Pulmonary artery endothelial cell (primary cell): ENCODE measurements around the gene DAPK2. TPM values are rescaled to one million over a fixed set of nuclear protein-coding genes. Genes with fewer than 3 reads are reported as not detected.
"Not testable (repeated sequence)": the region's sequence is repeated elsewhere in the genome, so short reads cannot be mapped to it uniquely, and the experiment has no call there.

ENCODE experiments used
- DNase-seq: peaks from one replicate; pipeline ENCODE4 v3.0.0-alpha.2; 2011; ENCODE audit warnings: low read depth, low spot score
- total RNA-seq: library from RNA; depleted of rRNA; stranded (reverse); fragments of >200 nt; gene quantifications from 2 replicates; pipeline ENCODE4 v1.2.3, GENCODE V29; 2014

The DAPK2 gene
- total RNA-seq, 1 donor from 2014 or later = 5.3 TPM

GRCh38 chr15:63974021-63974420 is 72.3 kb downstream of the DAPK2 start:
- no peak for DNase-seq

GRCh38 chr15:63973212-63974009 is 72.9 kb downstream of the DAPK2 start:
- no peak for DNase-seq

GRCh38 chr15:63972801-63973200 is 73.5 kb downstream of the DAPK2 start:
- no peak for DNase-seq

- DNase-seq = no peak
Observed at GRCh38 chr15:63971904-63972303, 74.4 kb downstream of the DAPK2 start.

- no peak for DNase-seq
Observed at GRCh38 chr15:63971427-63971805, 74.9 kb downstream of the DAPK2 start.

- DNase-seq = no peak
Observed at GRCh38 chr15:63970621-63971426, 75.5 kb downstream of the DAPK2 start.

- no peak for DNase-seq
Observed at GRCh38 chr15:63969652-63970421, 76.4 kb downstream of the DAPK2 start.

- DNase-seq = no peak
Observed at GRCh38 chr15:63968700-63969099, 77.6 kb downstream of the DAPK2 start.

- no peak for DNase-seq
Observed at GRCh38 chr15:63968122-63968524, 78.2 kb downstream of the DAPK2 start.

GRCh38 chr15:63967616-63968015 is 78.7 kb downstream of the DAPK2 start:
- DNase-seq = no peak

GRCh38 chr15:63962947-63963721 is 83.2 kb downstream of the DAPK2 start:
- not testable (repeated sequence) for DNase-seq

GRCh38 chr15:63953524-63953923 is 92.8 kb downstream of the DAPK2 start:
- no peak for DNase-seq

- DNase-seq = no peak
Observed at GRCh38 chr15:63950911-63951481, 95.3 kb downstream of the DAPK2 start.

GRCh38 chr15:63948971-63949370 is 97.3 kb downstream of the DAPK2 start:
- no peak for DNase-seq

GRCh38 chr15:63948436-63948835 is 97.8 kb downstream of the DAPK2 start:
- no peak for DNase-seq

- no peak for DNase-seq
Observed at GRCh38 chr15:63947228-63947627, 99.1 kb downstream of the DAPK2 start.

- DNase-seq = no peak
Observed at GRCh38 chr15:63946524-63947065, 99.7 kb downstream of the DAPK2 start.

GRCh38 chr15:63945838-63946298 is 100.4 kb downstream of the DAPK2 start:
- no peak for DNase-seq

GRCh38 chr15:63945007-63945788 is 101.1 kb downstream of the DAPK2 start:
- DNase-seq = no peak

- no peak for DNase-seq
Observed at GRCh38 chr15:63944681-63944955, 101.7 kb downstream of the DAPK2 start.
